GM23338 (cell line): Measurements from ENCODE around the gene EXOG. TPM values are rescaled to one million over a fixed set of nuclear protein-coding genes. Genes with fewer than 3 reads are reported as not detected.

Experiments
- ATAC-seq: fragments of 200-7000 bp; cut with Tn5 transposase; 3 replicates; pipeline ENCODE4 v1.9.1; 2020
- DNase-seq: peaks from one replicate; pipeline ENCODE4 v3.0.0-alpha.2; 2015; ENCODE audit warnings: low spot score
- H2AFZ ChIP-seq: fragments of 200-600 bp; sonication (generic); 2 replicates; pipeline ENCODE4 v1.8.0; 2016; ENCODE audit warnings: antibody characterized with exemption, mild to moderate bottlenecking, moderate library complexity
- H3F3A ChIP-seq: fragments of 200-600 bp; sonication (generic); replicated peaks from 2 replicates; pipeline ENCODE4 v1.8.0; 2017; ENCODE audit warnings: antibody characterized with exemption, mixed run types, low read depth
- H3K27ac ChIP-seq: fragments of 200-600 bp; sonication (generic); 2 replicates; pipeline ENCODE4 v1.6.1; 2016; ENCODE audit warnings: low read depth
- H3K27me3 ChIP-seq: fragments of 200-600 bp; sonication (generic); 2 replicates; pipeline ENCODE4 v1.8.0; 2016; ENCODE audit warnings: mild to moderate bottlenecking, mixed run types, moderate library complexity; ENCODE audit not compliant: insufficient read depth
- H3K36me3 ChIP-seq: fragments of 200-600 bp; sonication (generic); 2 replicates; pipeline ENCODE4 v1.8.0; 2016; ENCODE audit warnings: mild to moderate bottlenecking; ENCODE audit not compliant: insufficient read depth
- H3K4me1 ChIP-seq: fragments of 200-600 bp; sonication (generic); 2 replicates; pipeline ENCODE4 v1.8.0; 2016; ENCODE audit warnings: mild to moderate bottlenecking, moderate library complexity; ENCODE audit not compliant: insufficient read depth
- H3K4me2 ChIP-seq: fragments of 200-600 bp; sonication (generic); 2 replicates; pipeline ENCODE4 v1.7.1; 2017; ENCODE audit warnings: mixed run types
- H3K4me3 ChIP-seq: fragments of 200-600 bp; sonication (generic); 2 replicates; pipeline ENCODE4 v1.6.1; 2016; ENCODE audit warnings: mixed run types
- H3K79me2 ChIP-seq: fragments of 200-600 bp; sonication (generic); replicated peaks from 2 replicates; pipeline ENCODE4 v1.8.0; 2017; ENCODE audit warnings: mild to moderate bottlenecking; ENCODE audit not compliant: insufficient read depth
- H3K9me2 ChIP-seq: fragments of 200-600 bp; sonication (generic); 2 replicates; pipeline ENCODE4 v1.8.0; 2017; ENCODE audit not compliant: insufficient read depth
- H4K20me1 ChIP-seq: fragments of 200-600 bp; sonication (generic); replicated peaks from 2 replicates; pipeline ENCODE4 v1.8.0; 2017; ENCODE audit warnings: mild to moderate bottlenecking; ENCODE audit not compliant: insufficient read depth
- H3K27ac Mint-ChIP-seq: 2 replicates; pipeline ENCODE4 v1.8.0; 2020; ENCODE audit warnings: inconsistent platforms, mild to moderate bottlenecking, moderate library complexity, mixed read lengths
- H3K27me3 Mint-ChIP-seq: 3 replicates; pipeline ENCODE4 v1.8.0; 2022; ENCODE audit warnings: low read depth, mild to moderate bottlenecking, moderate library complexity, mixed read lengths, inconsistent platforms; ENCODE audit not compliant: insufficient read depth, poor library complexity
- H3K36me3 Mint-ChIP-seq: 3 replicates; pipeline ENCODE4 v1.8.0; 2021; ENCODE audit warnings: low read depth, mild to moderate bottlenecking, inconsistent platforms, moderate library complexity, mixed read lengths
- H3K4me1 Mint-ChIP-seq: 3 replicates; pipeline ENCODE4 v1.8.0; 2020; ENCODE audit warnings: mild to moderate bottlenecking, inconsistent platforms, mixed read lengths
- H3K4me3 Mint-ChIP-seq: 3 replicates; pipeline ENCODE4 v1.8.0; 2021; ENCODE audit warnings: moderate library complexity, mild to moderate bottlenecking, inconsistent platforms, mixed read lengths
- H3K9me3 Mint-ChIP-seq: 3 replicates; pipeline ENCODE4 v1.8.0; 2020; ENCODE audit warnings: moderate library complexity, mild to moderate bottlenecking, inconsistent platforms, mixed read lengths
- CREB1 ChIP-seq: fragments of 250-450 bp; sonication (Bioruptor Pico); IDR thresholded peaks from 2 replicates; pipeline ENCODE4 v1.5.0; 2020; ENCODE audit warnings: low read depth, mild to moderate bottlenecking, moderate library complexity
- NANOG ChIP-seq: IDR thresholded peaks from 2 replicates; pipeline ENCODE4 v1.6.1; 2016; ENCODE audit warnings: antibody characterized with exemption, borderline replicate concordance
- POLR2AphosphoS5 ChIP-seq: IDR thresholded peaks from 2 replicates; pipeline ENCODE4 v1.6.1; 2016; ENCODE audit warnings: antibody characterized with exemption, low read depth
- STAT1 ChIP-seq: IDR thresholded peaks from one replicate; pipeline ENCODE4 v1.6.1; 2016; ENCODE audit warnings: antibody characterized with exemption; ENCODE audit not compliant: unreplicated experiment
- ZNF114 ChIP-seq: fragments of 250-450 bp; sonication (Bioruptor Pico); IDR thresholded peaks from 2 replicates; pipeline ENCODE4 v1.5.0; 2020; ENCODE audit warnings: mild to moderate bottlenecking, moderate library complexity
- ZNF331 ChIP-seq: fragments of 250-450 bp; sonication (Bioruptor Pico); IDR thresholded peaks from 2 replicates; pipeline ENCODE4 v1.5.0; 2020; ENCODE audit warnings: low read depth, mild to moderate bottlenecking, moderate library complexity
- polyA plus RNA-seq: library from polyadenylated mRNA; unstranded; fragments of >200 nt; fragmentation: Nextera tagmentation; extraction: Ambion mirVana; gene quantifications from 2 replicates; pipeline ENCODE4 v1.2.1, GENCODE V29; 2016
- total RNA-seq: library from RNA; depleted of rRNA; stranded (reverse); fragments of >200 nt; shearing (Covaris generic); gene quantifications from 2 replicates; pipeline ENCODE4 v1.2.3, GENCODE V29; 2014
- TF ChIP-seq, protein P1 (sequence below), 2 experiments: fragments of 200-600 bp in 1 of 2; sonication (generic) in 1 of 2; conservative IDR thresholded peaks; 2 replicates each; pipeline versions ENCODE4 v1.5.1 to v1.6.1; 2016 to 2017; ENCODE audit warnings: antibody characterized with exemption in 2 of 2, low read depth in 2 of 2, mild to moderate bottlenecking in 2 of 2, moderate library complexity in 1 of 2
- TF ChIP-seq, protein P2 (sequence below): fragments of 250-450 bp; sonication (Bioruptor Pico); IDR thresholded peaks from 2 replicates; pipeline ENCODE4 v1.5.0; 2020; ENCODE audit warnings: mild to moderate bottlenecking, moderate library complexity
- TF ChIP-seq, protein P3 (sequence below): IDR thresholded peaks from one replicate; pipeline ENCODE4 v1.6.1; 2018; ENCODE audit warnings: antibody characterized with exemption; ENCODE audit not compliant: unreplicated experiment
- TF ChIP-seq, protein P4 (sequence below): IDR thresholded peaks from 2 replicates; pipeline ENCODE4 v1.6.1; 2016; ENCODE audit warnings: antibody characterized with exemption

Gene EXOG
- total and polyA plus RNA-seq, 2 experiments from 2014 or later, result 9.7 to 11.3 TPM

DNA sequence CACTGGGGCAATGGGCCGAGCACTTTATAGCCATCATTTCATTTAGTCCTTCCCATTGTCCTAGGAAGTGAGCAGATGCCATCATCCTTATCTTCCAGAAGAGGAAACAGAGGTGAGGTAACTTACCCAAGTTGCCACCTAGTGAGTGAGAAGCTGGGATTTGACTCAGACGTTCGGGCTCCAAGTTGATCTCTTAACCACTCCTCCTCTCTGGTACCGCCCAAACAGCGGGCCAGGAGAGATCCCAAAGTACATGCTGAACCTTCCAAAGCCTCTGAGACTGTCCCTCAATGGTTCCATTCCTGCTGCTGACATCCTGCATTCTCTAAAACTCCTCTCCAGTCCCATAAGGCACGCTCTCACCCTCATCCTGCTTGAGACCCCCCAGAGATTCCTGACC, 56.2 kb downstream of the EXOG start:
- H3K36me3 ChIP-seq, result no peaks in the 10 kb centered on the region
- H3K4me2 ChIP-seq, result no peak overlapping the region
- Mint-ChIP-seq H3K27ac (no peak overlapping the region), H3K36me3 (peaks cover 48% of the 10 kb centered on the region), H3K4me1 (peaks cover 7% of the 10 kb centered on the region), H3K9me3 (peaks cover 6% of the 10 kb centered on the region; the same call in 2 of the 3 replicates), H3K4me3 (no peak overlapping the region), H3K27me3 (no peaks in the 10 kb centered on the region)
- no peak for TF ChIP-seq POLR2AphosphoS5
- no peak for TF ChIP-seq NANOG
- TF ChIP-seq ZNF331, result no peak
- no peak for TF ChIP-seq ZNF114 (CRISPR knock-in tag)
- TF ChIP-seq, protein P1, sequence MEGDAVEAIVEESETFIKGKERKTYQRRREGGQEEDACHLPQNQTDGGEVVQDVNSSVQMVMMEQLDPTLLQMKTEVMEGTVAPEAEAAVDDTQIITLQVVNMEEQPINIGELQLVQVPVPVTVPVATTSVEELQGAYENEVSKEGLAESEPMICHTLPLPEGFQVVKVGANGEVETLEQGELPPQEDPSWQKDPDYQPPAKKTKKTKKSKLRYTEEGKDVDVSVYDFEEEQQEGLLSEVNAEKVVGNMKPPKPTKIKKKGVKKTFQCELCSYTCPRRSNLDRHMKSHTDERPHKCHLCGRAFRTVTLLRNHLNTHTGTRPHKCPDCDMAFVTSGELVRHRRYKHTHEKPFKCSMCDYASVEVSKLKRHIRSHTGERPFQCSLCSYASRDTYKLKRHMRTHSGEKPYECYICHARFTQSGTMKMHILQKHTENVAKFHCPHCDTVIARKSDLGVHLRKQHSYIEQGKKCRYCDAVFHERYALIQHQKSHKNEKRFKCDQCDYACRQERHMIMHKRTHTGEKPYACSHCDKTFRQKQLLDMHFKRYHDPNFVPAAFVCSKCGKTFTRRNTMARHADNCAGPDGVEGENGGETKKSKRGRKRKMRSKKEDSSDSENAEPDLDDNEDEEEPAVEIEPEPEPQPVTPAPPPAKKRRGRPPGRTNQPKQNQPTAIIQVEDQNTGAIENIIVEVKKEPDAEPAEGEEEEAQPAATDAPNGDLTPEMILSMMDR (conservative IDR thresholded peaks at IDR 0.05; ENCODE audit: low read depth in 2 of 2), result no peak
- TF ChIP-seq, protein P2, sequence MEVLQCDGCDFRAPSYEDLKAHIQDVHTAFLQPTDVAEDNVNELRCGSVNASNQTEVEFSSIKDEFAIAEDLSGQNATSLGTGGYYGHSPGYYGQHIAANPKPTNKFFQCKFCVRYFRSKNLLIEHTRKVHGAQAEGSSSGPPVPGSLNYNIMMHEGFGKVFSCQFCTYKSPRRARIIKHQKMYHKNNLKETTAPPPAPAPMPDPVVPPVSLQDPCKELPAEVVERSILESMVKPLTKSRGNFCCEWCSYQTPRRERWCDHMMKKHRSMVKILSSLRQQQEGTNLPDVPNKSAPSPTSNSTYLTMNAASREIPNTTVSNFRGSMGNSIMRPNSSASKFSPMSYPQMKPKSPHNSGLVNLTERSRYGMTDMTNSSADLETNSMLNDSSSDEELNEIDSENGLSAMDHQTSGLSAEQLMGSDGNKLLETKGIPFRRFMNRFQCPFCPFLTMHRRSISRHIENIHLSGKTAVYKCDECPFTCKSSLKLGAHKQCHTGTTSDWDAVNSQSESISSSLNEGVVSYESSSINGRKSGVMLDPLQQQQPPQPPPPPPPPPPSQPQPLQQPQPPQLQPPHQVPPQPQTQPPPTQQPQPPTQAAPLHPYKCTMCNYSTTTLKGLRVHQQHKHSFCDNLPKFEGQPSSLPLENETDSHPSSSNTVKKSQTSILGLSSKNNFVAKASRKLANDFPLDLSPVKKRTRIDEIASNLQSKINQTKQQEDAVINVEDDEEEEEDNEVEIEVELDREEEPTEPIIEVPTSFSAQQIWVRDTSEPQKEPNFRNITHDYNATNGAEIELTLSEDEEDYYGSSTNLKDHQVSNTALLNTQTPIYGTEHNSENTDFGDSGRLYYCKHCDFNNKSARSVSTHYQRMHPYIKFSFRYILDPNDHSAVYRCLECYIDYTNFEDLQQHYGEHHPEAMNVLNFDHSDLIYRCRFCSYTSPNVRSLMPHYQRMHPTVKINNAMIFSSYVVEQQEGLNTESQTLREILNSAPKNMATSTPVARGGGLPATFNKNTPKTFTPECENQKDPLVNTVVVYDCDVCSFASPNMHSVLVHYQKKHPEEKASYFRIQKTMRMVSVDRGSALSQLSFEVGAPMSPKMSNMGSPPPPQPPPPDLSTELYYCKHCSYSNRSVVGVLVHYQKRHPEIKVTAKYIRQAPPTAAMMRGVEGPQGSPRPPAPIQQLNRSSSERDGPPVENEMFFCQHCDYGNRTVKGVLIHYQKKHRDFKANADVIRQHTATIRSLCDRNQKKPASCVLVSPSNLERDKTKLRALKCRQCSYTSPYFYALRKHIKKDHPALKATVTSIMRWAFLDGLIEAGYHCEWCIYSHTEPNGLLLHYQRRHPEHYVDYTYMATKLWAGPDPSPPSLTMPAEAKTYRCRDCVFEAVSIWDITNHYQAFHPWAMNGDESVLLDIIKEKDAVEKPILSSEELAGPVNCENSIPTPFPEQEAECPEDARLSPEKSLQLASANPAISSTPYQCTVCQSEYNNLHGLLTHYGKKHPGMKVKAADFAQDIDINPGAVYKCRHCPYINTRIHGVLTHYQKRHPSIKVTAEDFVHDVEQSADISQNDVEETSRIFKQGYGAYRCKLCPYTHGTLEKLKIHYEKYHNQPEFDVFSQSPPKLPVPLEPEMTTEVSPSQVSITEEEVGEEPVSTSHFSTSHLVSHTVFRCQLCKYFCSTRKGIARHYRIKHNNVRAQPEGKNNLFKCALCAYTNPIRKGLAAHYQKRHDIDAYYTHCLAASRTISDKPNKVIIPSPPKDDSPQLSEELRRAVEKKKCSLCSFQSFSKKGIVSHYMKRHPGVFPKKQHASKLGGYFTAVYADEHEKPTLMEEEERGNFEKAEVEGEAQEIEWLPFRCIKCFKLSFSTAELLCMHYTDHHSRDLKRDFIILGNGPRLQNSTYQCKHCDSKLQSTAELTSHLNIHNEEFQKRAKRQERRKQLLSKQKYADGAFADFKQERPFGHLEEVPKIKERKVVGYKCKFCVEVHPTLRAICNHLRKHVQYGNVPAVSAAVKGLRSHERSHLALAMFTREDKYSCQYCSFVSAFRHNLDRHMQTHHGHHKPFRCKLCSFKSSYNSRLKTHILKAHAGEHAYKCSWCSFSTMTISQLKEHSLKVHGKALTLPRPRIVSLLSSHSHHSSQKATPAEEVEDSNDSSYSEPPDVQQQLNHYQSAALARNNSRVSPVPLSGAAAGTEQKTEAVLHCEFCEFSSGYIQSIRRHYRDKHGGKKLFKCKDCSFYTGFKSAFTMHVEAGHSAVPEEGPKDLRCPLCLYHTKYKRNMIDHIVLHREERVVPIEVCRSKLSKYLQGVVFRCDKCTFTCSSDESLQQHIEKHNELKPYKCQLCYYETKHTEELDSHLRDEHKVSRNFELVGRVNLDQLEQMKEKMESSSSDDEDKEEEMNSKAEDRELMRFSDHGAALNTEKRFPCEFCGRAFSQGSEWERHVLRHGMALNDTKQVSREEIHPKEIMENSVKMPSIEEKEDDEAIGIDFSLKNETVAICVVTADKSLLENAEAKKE, result no peak
- TF ChIP-seq, protein P3, sequence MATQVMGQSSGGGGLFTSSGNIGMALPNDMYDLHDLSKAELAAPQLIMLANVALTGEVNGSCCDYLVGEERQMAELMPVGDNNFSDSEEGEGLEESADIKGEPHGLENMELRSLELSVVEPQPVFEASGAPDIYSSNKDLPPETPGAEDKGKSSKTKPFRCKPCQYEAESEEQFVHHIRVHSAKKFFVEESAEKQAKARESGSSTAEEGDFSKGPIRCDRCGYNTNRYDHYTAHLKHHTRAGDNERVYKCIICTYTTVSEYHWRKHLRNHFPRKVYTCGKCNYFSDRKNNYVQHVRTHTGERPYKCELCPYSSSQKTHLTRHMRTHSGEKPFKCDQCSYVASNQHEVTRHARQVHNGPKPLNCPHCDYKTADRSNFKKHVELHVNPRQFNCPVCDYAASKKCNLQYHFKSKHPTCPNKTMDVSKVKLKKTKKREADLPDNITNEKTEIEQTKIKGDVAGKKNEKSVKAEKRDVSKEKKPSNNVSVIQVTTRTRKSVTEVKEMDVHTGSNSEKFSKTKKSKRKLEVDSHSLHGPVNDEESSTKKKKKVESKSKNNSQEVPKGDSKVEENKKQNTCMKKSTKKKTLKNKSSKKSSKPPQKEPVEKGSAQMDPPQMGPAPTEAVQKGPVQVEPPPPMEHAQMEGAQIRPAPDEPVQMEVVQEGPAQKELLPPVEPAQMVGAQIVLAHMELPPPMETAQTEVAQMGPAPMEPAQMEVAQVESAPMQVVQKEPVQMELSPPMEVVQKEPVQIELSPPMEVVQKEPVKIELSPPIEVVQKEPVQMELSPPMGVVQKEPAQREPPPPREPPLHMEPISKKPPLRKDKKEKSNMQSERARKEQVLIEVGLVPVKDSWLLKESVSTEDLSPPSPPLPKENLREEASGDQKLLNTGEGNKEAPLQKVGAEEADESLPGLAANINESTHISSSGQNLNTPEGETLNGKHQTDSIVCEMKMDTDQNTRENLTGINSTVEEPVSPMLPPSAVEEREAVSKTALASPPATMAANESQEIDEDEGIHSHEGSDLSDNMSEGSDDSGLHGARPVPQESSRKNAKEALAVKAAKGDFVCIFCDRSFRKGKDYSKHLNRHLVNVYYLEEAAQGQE, result no peak
- TF ChIP-seq CREB1, result no peak
- TF ChIP-seq STAT1, result no peak
- TF ChIP-seq, protein P4, sequence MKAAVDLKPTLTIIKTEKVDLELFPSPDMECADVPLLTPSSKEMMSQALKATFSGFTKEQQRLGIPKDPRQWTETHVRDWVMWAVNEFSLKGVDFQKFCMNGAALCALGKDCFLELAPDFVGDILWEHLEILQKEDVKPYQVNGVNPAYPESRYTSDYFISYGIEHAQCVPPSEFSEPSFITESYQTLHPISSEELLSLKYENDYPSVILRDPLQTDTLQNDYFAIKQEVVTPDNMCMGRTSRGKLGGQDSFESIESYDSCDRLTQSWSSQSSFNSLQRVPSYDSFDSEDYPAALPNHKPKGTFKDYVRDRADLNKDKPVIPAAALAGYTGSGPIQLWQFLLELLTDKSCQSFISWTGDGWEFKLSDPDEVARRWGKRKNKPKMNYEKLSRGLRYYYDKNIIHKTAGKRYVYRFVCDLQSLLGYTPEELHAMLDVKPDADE, result no peak
- H3F3A ChIP-seq, result no peaks in the 10 kb centered on the region
- H3K4me1 ChIP-seq, result no peaks in the 10 kb centered on the region
- ATAC-seq, result no peak
- no peak for DNase-seq
- no peaks in the 10 kb centered on the region for H3K27me3 ChIP-seq
- no peaks in the 10 kb centered on the region for H3K79me2 ChIP-seq
- H3K27ac ChIP-seq, result no peak overlapping the region
- H3K4me3 ChIP-seq, result no peak overlapping the region
- H3K9me2 ChIP-seq, result 0 out of 2 replicates have a peak, but pooled peaks cover 5% of the 10 kb centered on the region
- no peaks in the 10 kb centered on the region for H4K20me1 ChIP-seq
- H2AFZ ChIP-seq, result no peak overlapping the region
